Activated T-helper 2 cell treated with anti-CD3 and anti-CD28 coated beads, Interferon-gamma antibody, Interleukin-2, Interleukin-4, amounts not matched to agents 10 μg/mL and 5 μg/mL and 100 μg/mL, durations not matched to agents 14 hours and 24 hours and 36 hours (primary cell): ENCODE measurements around the gene HIBCH. TPM values are rescaled to one million over a fixed set of nuclear protein-coding genes. Genes with fewer than 3 reads are reported as not detected.

ENCODE experiments used
- DNase-seq: peaks from one replicate; pipeline ENCODE4 v3.0.0; 2021; ENCODE audit warnings: low spot score
- H3K27ac Mint-ChIP-seq: one replicate; pipeline ENCODE4 v1.8.0; 2021; ENCODE audit warnings: mixed read lengths
- H3K27me3 Mint-ChIP-seq: one replicate; pipeline ENCODE4 v1.8.0; 2021; ENCODE audit warnings: low read depth, mixed read lengths
- H3K36me3 Mint-ChIP-seq: one replicate; pipeline ENCODE4 v1.8.0; 2021; ENCODE audit warnings: low read depth, mixed read lengths
- H3K4me1 Mint-ChIP-seq: one replicate; pipeline ENCODE4 v1.8.0; 2021; ENCODE audit warnings: low read depth, mixed read lengths
- H3K4me3 Mint-ChIP-seq: one replicate; pipeline ENCODE4 v1.8.0; 2021; ENCODE audit warnings: low read depth, mild to moderate bottlenecking, moderate library complexity, mixed read lengths
- H3K9me3 Mint-ChIP-seq: one replicate; pipeline ENCODE4 v1.8.0; 2021; ENCODE audit warnings: mixed read lengths
- intact Hi-C: fragments of 100-400 bp; cut with micrococcal nuclease; formaldehyde crosslinking; loops from one replicate; pipeline ENCODE4 v1.15.1; 2023
- total RNA-seq: library from RNA; stranded (reverse); gene quantifications from 2 replicates; pipeline ENCODE4 v1.2.3, GENCODE V29; 2022

The HIBCH gene
- total RNA-seq, 1 donor from 2014 or later: 26.0 TPM

DNA sequence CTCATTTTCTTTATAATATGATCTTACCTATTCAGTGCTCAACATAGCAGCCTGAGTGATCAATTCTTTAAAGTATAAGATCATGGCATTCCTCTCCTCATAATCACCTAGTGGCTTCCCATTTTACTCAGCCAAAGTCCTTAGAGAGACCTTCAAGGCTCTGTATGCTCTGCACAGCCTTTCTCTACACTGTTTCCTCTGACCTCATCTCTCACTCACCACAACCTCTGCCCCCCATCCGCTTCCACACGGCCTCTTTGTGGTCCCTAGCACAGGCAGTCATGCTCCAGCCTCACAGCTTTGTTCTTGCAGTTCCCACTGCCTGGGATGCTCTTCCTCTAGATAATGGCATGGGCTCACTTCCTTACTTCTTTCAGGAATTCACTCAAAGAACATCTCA lies 109.2 kb downstream of the HIBCH start:
- H3K27ac Mint-ChIP-seq: no peak overlapping the region
- H3K36me3 Mint-ChIP-seq: no peaks in the 10 kb centered on the region
- intact Hi-C loops: loop anchor here (10.0 kb wide), 1 partner anchor 1144 kb away; no protein-coding TSS in a partner anchor
- no peaks in the 10 kb centered on the region for H3K27me3 Mint-ChIP-seq
- no peak overlapping the region for H3K4me3 Mint-ChIP-seq
- no peaks in the 10 kb centered on the region for H3K4me1 Mint-ChIP-seq
- DNase-seq: no peak
- H3K9me3 Mint-ChIP-seq: no peaks in the 10 kb centered on the region

- H3K4me1 Mint-ChIP-seq: no peaks in the 10 kb centered on the region
- intact Hi-C loops: no loop called here
- DNase-seq: no peak
- H3K27ac Mint-ChIP-seq: no peak overlapping the region
- no peaks in the 10 kb centered on the region for H3K27me3 Mint-ChIP-seq
- peaks cover 2% of the 10 kb centered on the region for H3K36me3 Mint-ChIP-seq
- H3K9me3 Mint-ChIP-seq: no peaks in the 10 kb centered on the region
- no peak overlapping the region for H3K4me3 Mint-ChIP-seq
Observed at GRCh38 chr2:190209559-190209958, 110.1 kb downstream of the HIBCH start.

DNA sequence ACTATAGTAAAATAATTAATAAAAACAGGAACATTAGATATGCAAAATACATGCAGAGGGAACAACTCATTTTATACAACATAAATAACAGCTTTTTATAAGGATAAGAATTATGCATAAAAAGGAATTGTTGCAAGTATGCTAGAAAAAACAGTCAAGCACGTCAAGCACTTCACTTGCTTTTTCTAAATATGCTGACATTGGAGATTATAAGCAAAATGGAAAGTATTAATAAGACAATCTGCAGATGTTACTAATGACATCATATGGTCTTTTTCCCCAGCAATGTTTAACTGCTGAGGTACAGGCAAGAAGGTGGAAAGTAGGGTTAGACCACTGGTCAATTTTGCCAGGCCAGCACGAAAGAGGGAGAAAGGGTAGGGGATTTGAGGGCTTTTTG lies 111.7 kb downstream of the HIBCH start:
- Mint-ChIP-seq H3K36me3 (peaks cover 9% of the 10 kb centered on the region), H3K27me3 (no peaks in the 10 kb centered on the region), H3K27ac (no peak overlapping the region), H3K4me3 (no peak overlapping the region), H3K9me3 (no peaks in the 10 kb centered on the region), H3K4me1 (peaks cover under 1% of the 10 kb centered on the region)
- no peak for DNase-seq
- intact Hi-C loops: no loop called here

DNA sequence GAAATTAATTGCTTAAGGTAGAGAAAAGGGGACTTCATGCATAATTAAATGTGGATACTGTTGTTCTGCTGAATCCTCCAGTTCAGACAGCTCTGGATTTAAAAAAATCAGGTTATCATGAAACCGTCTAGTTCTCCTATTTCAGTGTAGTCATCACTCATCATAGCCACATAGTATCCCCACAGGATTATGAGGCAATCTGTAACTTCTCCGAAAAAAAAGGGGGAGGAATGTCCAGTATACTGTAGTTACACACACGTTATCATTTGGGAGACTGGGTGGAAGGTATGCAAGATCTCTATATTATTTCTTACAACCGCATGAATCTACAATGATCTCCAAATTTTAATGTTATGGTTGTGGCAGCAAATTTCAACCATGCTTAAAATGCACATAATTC lies 114.0 kb downstream of the HIBCH start:
- intact Hi-C loops: no loop called here
- H3K4me3 Mint-ChIP-seq: no peak overlapping the region
- no peak for DNase-seq
- H3K27ac Mint-ChIP-seq: no peak overlapping the region
- H3K4me1 Mint-ChIP-seq: peaks cover 3% of the 10 kb centered on the region
- no peaks in the 10 kb centered on the region for H3K9me3 Mint-ChIP-seq
- no peaks in the 10 kb centered on the region for H3K27me3 Mint-ChIP-seq
- peaks cover 15% of the 10 kb centered on the region for H3K36me3 Mint-ChIP-seq

GRCh38 chr2:190202604-190203003 lies 117.0 kb downstream of the HIBCH start:
- Mint-ChIP-seq H3K4me3 (no peak overlapping the region), H3K27me3 (no peaks in the 10 kb centered on the region), H3K4me1 (peaks cover 3% of the 10 kb centered on the region), H3K36me3 (peaks cover 23% of the 10 kb centered on the region), H3K27ac (no peak overlapping the region), H3K9me3 (no peaks in the 10 kb centered on the region)
- no peak for DNase-seq
- intact Hi-C loops: no loop called here

GRCh38 chr2:190202018-190202417 lies 117.6 kb downstream of the HIBCH start:
- peaks cover 3% of the 10 kb centered on the region for H3K4me1 Mint-ChIP-seq
- no peak overlapping the region for H3K27ac Mint-ChIP-seq
- H3K36me3 Mint-ChIP-seq: peaks cover 23% of the 10 kb centered on the region
- intact Hi-C loops: no loop called here
- no peak overlapping the region for H3K4me3 Mint-ChIP-seq
- no peaks in the 10 kb centered on the region for H3K27me3 Mint-ChIP-seq
- no peak for DNase-seq
- no peaks in the 10 kb centered on the region for H3K9me3 Mint-ChIP-seq

GRCh38 chr2:190200603-190201002 lies 119.0 kb downstream of the HIBCH start:
- no peaks in the 10 kb centered on the region for H3K27me3 Mint-ChIP-seq
- no peak overlapping the region for H3K4me3 Mint-ChIP-seq
- no peaks in the 10 kb centered on the region for H3K9me3 Mint-ChIP-seq
- no peak for DNase-seq
- H3K36me3 Mint-ChIP-seq: peaks cover 23% of the 10 kb centered on the region
- peaks cover 3% of the 10 kb centered on the region for H3K4me1 Mint-ChIP-seq
- intact Hi-C loops: no loop called here
- H3K27ac Mint-ChIP-seq: no peak overlapping the region

GRCh38 chr2:190199530-190199929 lies 120.1 kb downstream of the HIBCH start:
- H3K27me3 Mint-ChIP-seq: no peaks in the 10 kb centered on the region
- H3K36me3 Mint-ChIP-seq: peaks cover 21% of the 10 kb centered on the region
- intact Hi-C loops: no loop called here
- H3K4me1 Mint-ChIP-seq: peaks cover 3% of the 10 kb centered on the region
- DNase-seq: no peak
- H3K27ac Mint-ChIP-seq: no peak overlapping the region
- no peak overlapping the region for H3K4me3 Mint-ChIP-seq
- no peaks in the 10 kb centered on the region for H3K9me3 Mint-ChIP-seq

DNA sequence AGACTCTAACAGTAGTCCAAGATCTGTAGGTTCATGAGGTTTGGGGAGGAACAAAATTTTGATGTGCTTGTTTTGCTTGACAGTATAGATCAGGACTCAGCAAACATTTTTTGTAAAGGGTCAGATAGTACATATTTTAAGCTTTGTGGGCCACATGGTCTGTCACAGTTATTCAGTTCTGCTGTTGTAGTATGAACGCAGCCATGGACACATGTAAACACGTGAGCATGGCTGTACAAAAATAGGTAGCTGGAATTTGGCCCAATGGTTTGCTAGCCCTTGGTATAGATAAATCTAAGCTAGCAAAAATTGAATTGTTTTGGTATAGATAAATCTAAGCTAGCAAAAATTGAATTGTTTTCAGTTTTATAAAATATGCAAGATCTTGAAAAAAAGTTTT lies 120.5 kb downstream of the HIBCH start:
- Mint-ChIP-seq H3K27ac (no peak overlapping the region), H3K9me3 (no peaks in the 10 kb centered on the region), H3K27me3 (no peaks in the 10 kb centered on the region), H3K36me3 (peaks cover 16% of the 10 kb centered on the region), H3K4me3 (no peak overlapping the region), H3K4me1 (peaks cover 3% of the 10 kb centered on the region)
- intact Hi-C loops: no loop called here
- DNase-seq: no peak

DNA sequence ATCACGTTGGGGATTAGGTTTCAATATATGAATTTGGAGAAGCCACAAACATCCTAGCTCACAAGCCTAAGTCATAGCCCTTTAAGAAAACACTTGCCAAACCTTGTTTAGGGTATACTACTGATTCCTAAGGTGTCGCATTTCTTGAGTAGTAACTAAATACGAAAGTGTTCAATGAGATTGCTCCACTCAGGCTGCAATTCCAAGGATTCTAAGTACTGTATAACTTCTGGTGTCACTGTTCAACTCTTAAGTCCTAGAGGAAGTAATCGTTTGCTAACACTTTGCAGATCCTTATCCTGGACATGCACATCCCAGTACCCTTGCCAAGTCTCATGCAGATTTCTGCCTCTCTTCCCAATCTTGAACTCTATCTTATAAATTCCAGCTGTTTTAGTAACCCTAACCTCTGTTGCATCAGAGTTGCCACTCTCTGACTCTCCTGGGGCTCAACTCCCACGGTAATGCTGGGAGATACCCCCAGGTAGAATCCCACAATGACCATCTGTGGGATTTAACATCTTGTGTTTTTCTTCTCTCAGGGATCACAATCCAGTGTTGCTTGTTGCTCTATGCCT lies 122.4 kb downstream of the HIBCH start:
- H3K9me3 Mint-ChIP-seq: no peaks in the 10 kb centered on the region
- no peak overlapping the region for H3K27ac Mint-ChIP-seq
- H3K4me3 Mint-ChIP-seq: no peak overlapping the region
- H3K36me3 Mint-ChIP-seq: peaks cover 13% of the 10 kb centered on the region
- no peak for DNase-seq
- no peaks in the 10 kb centered on the region for H3K4me1 Mint-ChIP-seq
- intact Hi-C loops: no loop called here
- no peaks in the 10 kb centered on the region for H3K27me3 Mint-ChIP-seq

DNA sequence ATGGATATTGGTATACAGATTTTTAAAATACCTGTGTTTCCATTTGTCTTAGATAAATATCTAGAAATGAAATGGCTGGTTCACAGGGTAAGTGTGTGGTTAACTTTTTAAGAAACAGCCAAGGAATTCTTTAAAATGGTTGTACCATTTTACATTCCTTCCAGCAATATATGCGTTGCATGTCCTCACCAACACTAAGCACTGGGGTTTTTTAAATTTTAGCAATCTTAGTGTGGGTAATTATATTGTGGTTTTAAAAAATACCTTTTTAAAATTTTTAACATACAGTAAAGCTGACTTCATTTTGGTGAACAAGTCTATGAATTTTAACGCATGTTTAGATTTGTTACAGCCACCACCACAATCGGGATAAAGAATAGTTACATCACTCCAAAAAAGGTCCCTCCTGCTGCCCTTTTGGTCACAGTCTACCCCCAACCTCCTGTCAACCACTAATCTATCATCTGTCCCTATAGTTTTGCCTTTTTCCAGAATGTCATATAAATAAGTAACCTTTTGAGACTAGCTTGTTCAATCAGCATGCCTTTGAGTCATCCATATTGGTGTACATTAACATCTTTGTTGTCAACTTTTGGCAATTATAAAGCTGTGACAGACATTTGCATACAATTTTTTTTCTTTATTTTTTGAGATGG lies 129.0 kb downstream of the HIBCH start:
- no peak overlapping the region for H3K4me3 Mint-ChIP-seq
- no peaks in the 10 kb centered on the region for H3K36me3 Mint-ChIP-seq
- H3K9me3 Mint-ChIP-seq: no peaks in the 10 kb centered on the region
- H3K27me3 Mint-ChIP-seq: peaks cover under 1% of the 10 kb centered on the region
- H3K4me1 Mint-ChIP-seq: no peaks in the 10 kb centered on the region
- H3K27ac Mint-ChIP-seq: no peak overlapping the region
- intact Hi-C loops: no loop called here
- DNase-seq: no peak

- no peak overlapping the region for H3K4me3 Mint-ChIP-seq
- intact Hi-C loops: no loop called here
- H3K4me1 Mint-ChIP-seq: no peaks in the 10 kb centered on the region
- H3K36me3 Mint-ChIP-seq: no peaks in the 10 kb centered on the region
- DNase-seq: no peak
- no peak overlapping the region for H3K27ac Mint-ChIP-seq
- no peaks in the 10 kb centered on the region for H3K9me3 Mint-ChIP-seq
- peaks cover 14% of the 10 kb centered on the region for H3K27me3 Mint-ChIP-seq
Observed at GRCh38 chr2:190188289-190188688, 131.3 kb downstream of the HIBCH start.

GRCh38 chr2:190186238-190186637 lies 133.4 kb downstream of the HIBCH start:
- peaks cover 27% of the 10 kb centered on the region for H3K27me3 Mint-ChIP-seq
- no peaks in the 10 kb centered on the region for H3K9me3 Mint-ChIP-seq
- DNase-seq: no peak
- H3K4me3 Mint-ChIP-seq: no peak overlapping the region
- no peak overlapping the region for H3K27ac Mint-ChIP-seq
- no peaks in the 10 kb centered on the region for H3K4me1 Mint-ChIP-seq
- intact Hi-C loops: no loop called here
- no peaks in the 10 kb centered on the region for H3K36me3 Mint-ChIP-seq
